ENCODE results near the gene OBSL1. TPM values are rescaled to one million over a fixed set of nuclear protein-coding genes. Genes with fewer than 3 reads are reported as not detected.

Gene OBSL1
- total RNA-seq, 1 experiment from 2014 or later = 56.2 TPM

- ChIA-PET CTCF (no interaction called here), POLR2A (no interaction called here)
- no peak for TF ChIP-seq CTCF (IDR thresholded peaks at IDR 0.05; ENCODE audit: insufficient read depth in 1 of 2, low read depth in 1 of 2, low read length in 1 of 2, severe bottlenecking in 1 of 2, unreplicated experiment in 1 of 2)
- Mint-ChIP-seq H3K36me3 (ENCODE audit: insufficient read depth, unreplicated experiment) (no peaks in the 10 kb centered on the region), H3K4me3 (ENCODE audit: unreplicated experiment) (no peak overlapping the region), H3K4me1 (ENCODE audit: low read depth, unreplicated experiment) (no peaks in the 10 kb centered on the region), H3K9me3 (ENCODE audit: unreplicated experiment) (no peaks in the 10 kb centered on the region), H3K27ac (ENCODE audit: unreplicated experiment) (no peak overlapping the region), H3K27me3 (ENCODE audit: insufficient read depth, unreplicated experiment) (no peaks in the 10 kb centered on the region)
- intact Hi-C loops (cut with micrococcal nuclease; ENCODE audit: unreplicated experiment) = no loop called here
- no peaks in the 10 kb centered on the region for H3K9me3 ChIP-seq
- DNase-seq = no peak
- no TSS peak for BruUV-seq (replicated peaks)
- H3K36me3 ChIP-seq (ENCODE audit: control insufficient read depth, insufficient read depth, low read length) = no peaks in the 10 kb centered on the region; the same call in 1 of the 2 replicates
- H3K27me3 ChIP-seq (replicated peaks; ENCODE audit: control insufficient read depth, insufficient read depth, low read length) = no peaks in the 10 kb centered on the region
- no peaks in the 10 kb centered on the region for H3K4me1 ChIP-seq
- no peak overlapping the region for H3K4me3 ChIP-seq (ENCODE audit: low read depth, low read length)
Measured at GRCh38 chr2:219612577-219613286, 41.4 kb upstream of the OBSL1 start.

- DNase-seq = no peak
- Histone ChIP-seq H3K9me3 (no peaks in the 10 kb centered on the region), H3K36me3 (ENCODE audit: control insufficient read depth, insufficient read depth, low read length) (no peaks in the 10 kb centered on the region; the same call in 1 of the 2 replicates), H3K4me3 (ENCODE audit: low read depth, low read length) (no peak overlapping the region), H3K27me3 (replicated peaks; ENCODE audit: control insufficient read depth, insufficient read depth, low read length) (no peaks in the 10 kb centered on the region), H3K4me1 (no peaks in the 10 kb centered on the region)
- BruUV-seq (replicated peaks) = no TSS peak
- H3K4me1 Mint-ChIP-seq (ENCODE audit: low read depth, unreplicated experiment) = no peaks in the 10 kb centered on the region
- ChIA-PET CTCF (no interaction called here), POLR2A (no interaction called here)
- H3K27ac Mint-ChIP-seq (ENCODE audit: unreplicated experiment) = no peak overlapping the region
- no peak overlapping the region for H3K4me3 Mint-ChIP-seq (ENCODE audit: unreplicated experiment)
- no peak for TF ChIP-seq CTCF (IDR thresholded peaks at IDR 0.05; ENCODE audit: insufficient read depth in 1 of 2, low read depth in 1 of 2, low read length in 1 of 2, severe bottlenecking in 1 of 2, unreplicated experiment in 1 of 2)
- intact Hi-C loops (cut with micrococcal nuclease; ENCODE audit: unreplicated experiment) = no loop called here
- no peaks in the 10 kb centered on the region for H3K36me3 Mint-ChIP-seq (ENCODE audit: insufficient read depth, unreplicated experiment)
- H3K9me3 Mint-ChIP-seq (ENCODE audit: unreplicated experiment) = no peaks in the 10 kb centered on the region
- no peaks in the 10 kb centered on the region for H3K27me3 Mint-ChIP-seq (ENCODE audit: insufficient read depth, unreplicated experiment)
Measured at GRCh38 chr2:219611866-219612576, 40.7 kb upstream of the OBSL1 start.

- H3K27me3 Mint-ChIP-seq (ENCODE audit: insufficient read depth, unreplicated experiment) = no peaks in the 10 kb centered on the region
- H3K4me1 ChIP-seq = no peaks in the 10 kb centered on the region
- no peaks in the 10 kb centered on the region for H3K9me3 Mint-ChIP-seq (ENCODE audit: unreplicated experiment)
- no peak overlapping the region for H3K4me3 Mint-ChIP-seq (ENCODE audit: unreplicated experiment)
- no peaks in the 10 kb centered on the region for H3K4me1 Mint-ChIP-seq (ENCODE audit: low read depth, unreplicated experiment)
- no peak overlapping the region for H3K4me3 ChIP-seq (ENCODE audit: low read depth, low read length)
- no peak for DNase-seq
- POLR2A ChIA-PET = no interaction called here
- TF ChIP-seq CTCF (IDR thresholded peaks at IDR 0.05; ENCODE audit: insufficient read depth in 1 of 2, low read depth in 1 of 2, low read length in 1 of 2, severe bottlenecking in 1 of 2, unreplicated experiment in 1 of 2) = no peak
- CTCF ChIA-PET = no interaction called here
- H3K27ac Mint-ChIP-seq (ENCODE audit: unreplicated experiment) = no peak overlapping the region
- H3K36me3 ChIP-seq (ENCODE audit: control insufficient read depth, insufficient read depth, low read length) = no peaks in the 10 kb centered on the region; the same call in 1 of the 2 replicates
- H3K36me3 Mint-ChIP-seq (ENCODE audit: insufficient read depth, unreplicated experiment) = no peaks in the 10 kb centered on the region
- no peaks in the 10 kb centered on the region for H3K27me3 ChIP-seq (replicated peaks; ENCODE audit: control insufficient read depth, insufficient read depth, low read length)
- H3K9me3 ChIP-seq = no peaks in the 10 kb centered on the region
- intact Hi-C loops (cut with micrococcal nuclease; ENCODE audit: unreplicated experiment) = no loop called here
- no TSS peak for BruUV-seq (replicated peaks)
Measured at GRCh38 chr2:219611306-219611705, 40.0 kb upstream of the OBSL1 start.

Measured in Caco-2 (cell line).